ENCODE measurements around the gene C1orf226. TPM values are rescaled to one million over a fixed set of nuclear protein-coding genes. Genes with fewer than 3 reads are reported as not detected.

Gene C1orf226
- total and polyA plus RNA-seq, 2 donors = 0.14 to 1.1 TPM

DNA sequence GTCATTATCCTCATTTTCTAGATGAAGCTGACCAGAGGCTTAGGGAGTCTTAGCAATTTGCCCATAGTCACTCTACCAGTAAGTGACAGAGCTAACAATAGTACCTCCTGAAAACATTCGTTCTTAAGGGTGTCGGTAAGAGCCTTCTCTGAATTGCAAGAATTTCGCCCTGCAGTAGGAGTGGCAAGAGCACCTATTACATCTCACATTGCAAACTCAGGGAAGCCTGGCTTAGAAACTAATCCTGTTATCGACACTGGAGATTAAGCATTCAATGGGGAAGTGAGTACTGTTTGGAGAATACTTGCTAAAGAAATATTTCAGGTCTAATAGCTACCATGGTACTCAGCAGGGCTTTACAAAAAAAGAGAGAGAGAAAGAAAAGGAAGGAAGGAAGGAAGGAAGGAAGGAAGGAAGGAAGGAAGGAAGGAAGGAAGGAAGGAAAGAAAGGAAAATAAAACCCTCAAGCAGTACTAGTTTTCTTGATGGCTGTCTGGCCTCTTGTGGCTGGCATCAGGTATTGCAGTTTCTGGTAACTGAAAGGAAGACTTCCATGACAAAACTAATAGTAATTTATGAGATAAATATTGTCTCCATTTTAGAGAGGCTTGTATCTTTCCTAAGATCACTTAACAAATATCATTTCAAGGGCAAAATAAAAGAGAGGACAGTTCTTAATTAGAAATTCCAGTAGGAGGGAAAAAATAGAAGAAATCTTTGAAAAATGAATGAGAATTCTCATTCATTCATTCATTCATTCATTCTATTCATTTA lies 10.4 kb downstream of the C1orf226 start:
- Histone ChIP-seq H3K36me3 (ENCODE audit: control insufficient read depth in 2 of 2, insufficient read depth in 2 of 2, low read length in 1 of 2) (no peaks in the 10 kb centered on the region), H3K27ac (ENCODE audit: low read depth in 1 of 2, low read length in 1 of 2) (no peak overlapping the region), H3K9me3 (ENCODE audit: control insufficient read depth in 2 of 2, insufficient read depth in 1 of 2, low read length in 1 of 2) (no peaks in the 10 kb centered on the region), H3K4me1 (ENCODE audit: control insufficient read depth in 2 of 2, insufficient read depth in 2 of 2, low read length in 2 of 2) (peaks cover 7 to 11% of the 10 kb centered on the region in 2 donors), H3K27me3 (ENCODE audit: control insufficient read depth in 2 of 2, insufficient read depth in 1 of 2, low read length in 1 of 2) (no peaks in the 10 kb centered on the region), H3K4me3 (ENCODE audit: low read length in 2 of 2) (no peak overlapping the region)
- WGBS = 80% methylated on average over 4 of the region's 4 CpGs
- DNase-seq (ENCODE audit: low read depth in 6 of 9, low spot score in 9 of 9) = peak in 1 of 9 donors; percentile 22

DNA sequence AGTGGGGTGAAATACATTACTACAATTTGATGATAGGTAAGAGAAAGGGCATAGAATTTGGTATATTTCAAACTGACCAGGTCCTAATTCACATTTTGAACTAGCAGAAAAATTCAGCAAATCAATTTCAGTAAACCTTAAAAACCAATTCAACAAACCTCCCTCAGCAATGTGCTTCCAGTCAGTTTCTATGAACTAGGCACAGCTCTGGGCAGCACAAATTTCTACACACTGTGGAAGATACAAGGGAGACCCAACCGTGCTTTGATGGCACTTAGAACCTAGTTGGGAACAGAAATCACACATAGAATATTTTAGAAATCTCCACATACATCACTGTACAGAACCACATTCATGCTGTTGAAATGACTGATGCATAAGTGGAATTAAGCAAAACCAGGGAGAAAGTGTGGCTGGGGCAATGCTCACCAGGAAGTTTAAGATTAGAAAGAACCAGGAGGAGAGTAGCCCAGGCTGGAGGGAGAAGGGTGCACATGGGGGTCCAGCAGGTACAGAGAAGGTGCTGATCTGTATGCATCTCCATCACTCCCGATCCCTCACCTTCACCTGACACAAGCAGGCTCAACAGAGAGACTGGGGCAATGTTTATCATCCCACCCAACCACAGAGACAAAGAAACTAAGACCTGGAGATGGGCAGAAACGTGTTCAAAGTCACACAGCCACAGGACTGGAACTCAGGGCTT lies 14.8 kb downstream of the C1orf226 start:
- Histone ChIP-seq H3K4me3 (ENCODE audit: low read length in 2 of 2) (no peak overlapping the region), H3K27me3 (ENCODE audit: control insufficient read depth in 2 of 2, insufficient read depth in 1 of 2, low read length in 1 of 2) (no peaks in the 10 kb centered on the region), H3K9me3 (ENCODE audit: control insufficient read depth in 2 of 2, insufficient read depth in 1 of 2, low read length in 1 of 2) (no peaks in the 10 kb centered on the region), H3K27ac (ENCODE audit: low read depth in 1 of 2, low read length in 1 of 2) (no peak overlapping the region), H3K4me1 (ENCODE audit: control insufficient read depth in 2 of 2, insufficient read depth in 2 of 2, low read length in 2 of 2) (no peaks in the 10 kb centered on the region), H3K36me3 (ENCODE audit: control insufficient read depth in 2 of 2, insufficient read depth in 2 of 2, low read length in 1 of 2) (no peaks in the 10 kb centered on the region)
- no peak for DNase-seq (ENCODE audit: low read depth in 6 of 9, low spot score in 9 of 9)
- 87% methylated on average over 3 of the region's 3 CpGs for WGBS

DNA sequence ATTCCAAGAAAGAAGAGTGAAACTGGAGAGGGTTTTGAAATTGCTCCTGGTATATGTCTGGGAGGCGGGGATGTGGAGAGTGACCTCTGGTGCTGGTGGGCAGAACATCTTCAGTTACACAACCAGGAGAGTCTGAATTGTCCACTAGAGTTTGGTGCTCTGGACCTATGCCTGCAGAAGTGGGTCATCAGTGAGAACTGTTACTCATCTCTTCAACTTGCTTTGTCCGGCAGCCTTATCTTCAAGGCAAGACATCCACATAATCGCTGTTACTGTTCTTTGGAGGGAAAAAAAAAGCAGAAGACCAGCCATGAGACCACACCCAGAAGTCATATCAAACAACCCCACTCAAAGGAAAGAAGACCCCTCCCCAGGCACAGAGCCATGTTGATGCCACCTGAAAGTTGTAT lies 15.5 kb downstream of the C1orf226 start:
- Histone ChIP-seq H3K36me3 (ENCODE audit: control insufficient read depth in 2 of 2, insufficient read depth in 2 of 2, low read length in 1 of 2) (no peaks in the 10 kb centered on the region), H3K27ac (ENCODE audit: low read depth in 1 of 2, low read length in 1 of 2) (no peak overlapping the region), H3K9me3 (ENCODE audit: control insufficient read depth in 2 of 2, insufficient read depth in 1 of 2, low read length in 1 of 2) (no peaks in the 10 kb centered on the region), H3K27me3 (ENCODE audit: control insufficient read depth in 2 of 2, insufficient read depth in 1 of 2, low read length in 1 of 2) (no peaks in the 10 kb centered on the region), H3K4me3 (ENCODE audit: low read length in 2 of 2) (no peak overlapping the region), H3K4me1 (ENCODE audit: control insufficient read depth in 2 of 2, insufficient read depth in 2 of 2, low read length in 2 of 2) (no peaks in the 10 kb centered on the region)
- no peak for DNase-seq (ENCODE audit: low read depth in 6 of 9, low spot score in 9 of 9)
- WGBS = 94% methylated on average over 3 of the region's 3 CpGs

DNA sequence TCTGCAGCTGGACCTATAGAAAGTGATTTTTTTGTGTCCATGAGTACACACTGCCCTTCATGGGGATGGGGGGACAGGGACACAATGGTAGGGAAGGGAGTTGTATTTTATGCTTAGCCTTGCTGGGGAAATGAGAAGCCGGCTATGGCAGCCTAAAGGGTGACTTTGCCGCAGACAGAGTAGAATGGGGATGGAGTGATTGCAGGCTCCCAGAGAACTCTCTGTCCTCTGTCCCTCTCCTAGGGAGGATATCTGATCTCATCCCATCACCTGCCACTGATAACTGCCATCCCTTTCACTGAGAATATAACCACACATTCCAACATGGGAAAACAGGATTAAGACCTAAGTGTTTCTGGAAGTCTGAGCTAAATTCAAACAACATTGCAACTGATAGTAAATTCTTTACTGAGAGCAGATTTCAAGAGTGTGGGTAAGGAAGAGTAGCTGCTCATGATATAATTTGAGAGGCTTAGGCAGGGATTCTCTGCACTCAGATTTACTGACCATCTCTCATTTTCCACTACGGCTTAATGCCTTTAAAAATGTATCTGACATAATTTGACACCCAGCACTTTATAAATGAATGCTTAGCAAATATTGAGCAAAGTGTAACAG lies 16.5 kb downstream of the C1orf226 start:
- no peak for DNase-seq (ENCODE audit: low read depth in 6 of 9, low spot score in 9 of 9)
- Histone ChIP-seq H3K27ac (ENCODE audit: low read depth in 1 of 2, low read length in 1 of 2) (no peak overlapping the region), H3K9me3 (ENCODE audit: control insufficient read depth in 2 of 2, insufficient read depth in 1 of 2, low read length in 1 of 2) (no peaks in the 10 kb centered on the region), H3K4me1 (ENCODE audit: control insufficient read depth in 2 of 2, insufficient read depth in 2 of 2, low read length in 2 of 2) (no peaks in the 10 kb centered on the region), H3K36me3 (ENCODE audit: control insufficient read depth in 2 of 2, insufficient read depth in 2 of 2, low read length in 1 of 2) (no peaks in the 10 kb centered on the region), H3K27me3 (ENCODE audit: control insufficient read depth in 2 of 2, insufficient read depth in 1 of 2, low read length in 1 of 2) (no peaks in the 10 kb centered on the region), H3K4me3 (ENCODE audit: low read length in 2 of 2) (no peak overlapping the region)
- WGBS = 91% methylated on average over 3 of the region's 3 CpGs

DNA sequence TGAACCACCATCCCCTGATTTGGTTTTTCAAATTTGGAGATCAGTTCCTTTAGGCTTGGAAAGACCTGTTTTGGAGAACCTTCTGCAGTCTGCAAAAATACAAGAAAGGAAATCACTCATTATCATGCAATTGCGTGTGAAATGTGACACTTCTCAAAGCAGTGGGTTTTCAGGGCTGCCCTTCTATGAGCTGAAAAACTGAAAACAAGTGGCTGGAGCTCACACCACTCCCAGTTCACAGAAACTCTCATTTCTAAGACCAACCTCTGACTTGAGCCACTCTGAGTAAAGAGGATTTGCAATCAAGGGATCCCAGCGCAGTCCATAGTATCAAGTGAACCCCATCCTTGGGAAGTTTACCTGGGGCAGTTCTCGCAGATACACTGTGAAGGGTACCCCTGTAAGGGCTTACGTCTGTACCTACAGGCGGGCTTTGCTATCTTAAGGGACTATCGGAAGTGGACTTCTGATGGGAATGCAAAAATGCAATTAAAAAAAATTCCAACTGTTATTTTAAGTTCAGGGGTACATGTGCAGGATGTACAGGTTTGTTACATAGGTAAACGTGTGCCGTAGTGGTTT lies 17.6 kb downstream of the C1orf226 start:
- Histone ChIP-seq H3K4me3 (ENCODE audit: low read length in 2 of 2) (no peak overlapping the region), H3K27me3 (ENCODE audit: control insufficient read depth in 2 of 2, insufficient read depth in 1 of 2, low read length in 1 of 2) (no peaks in the 10 kb centered on the region), H3K4me1 (ENCODE audit: control insufficient read depth in 2 of 2, insufficient read depth in 2 of 2, low read length in 2 of 2) (no peaks in the 10 kb centered on the region), H3K9me3 (ENCODE audit: control insufficient read depth in 2 of 2, insufficient read depth in 1 of 2, low read length in 1 of 2) (no peaks in the 10 kb centered on the region), H3K27ac (ENCODE audit: low read depth in 1 of 2, low read length in 1 of 2) (no peak overlapping the region), H3K36me3 (ENCODE audit: control insufficient read depth in 2 of 2, insufficient read depth in 2 of 2, low read length in 1 of 2) (no peaks in the 10 kb centered on the region)
- no peak for DNase-seq (ENCODE audit: low read depth in 6 of 9, low spot score in 9 of 9)
- WGBS = 96% methylated on average over 8 of the region's 8 CpGs

DNA sequence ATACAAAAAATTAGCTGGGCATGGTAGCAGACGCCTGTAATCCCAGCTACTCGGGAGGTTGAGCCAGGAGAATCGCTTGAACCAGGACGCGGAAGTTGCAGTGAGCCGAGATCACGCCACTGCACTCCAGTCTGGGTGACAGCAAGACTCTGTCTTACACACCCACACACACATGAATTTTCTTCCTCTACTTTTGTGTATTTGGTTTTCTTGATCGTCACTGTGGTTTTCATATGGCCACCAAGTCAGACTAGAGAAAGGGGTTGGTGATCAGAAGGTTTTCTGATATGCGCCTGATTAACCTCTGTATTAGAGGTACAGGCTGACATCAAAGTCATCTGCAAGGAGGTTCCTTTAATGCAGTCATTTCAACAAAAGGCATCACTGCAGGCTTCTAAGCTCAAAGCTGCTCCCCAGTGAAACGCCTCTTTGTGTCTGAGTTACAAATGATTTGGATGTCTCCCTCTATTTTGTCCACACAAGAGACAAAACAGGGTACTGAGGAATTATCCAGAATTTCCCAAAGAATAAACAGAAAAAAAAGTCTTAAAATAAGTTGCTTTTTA lies 19.3 kb downstream of the C1orf226 start:
- no peak for DNase-seq (ENCODE audit: low read depth in 6 of 9, low spot score in 9 of 9)
- Histone ChIP-seq H3K27me3 (ENCODE audit: control insufficient read depth in 2 of 2, insufficient read depth in 1 of 2, low read length in 1 of 2) (no peaks in the 10 kb centered on the region), H3K27ac (ENCODE audit: low read depth in 1 of 2, low read length in 1 of 2) (no peak overlapping the region), H3K4me3 (ENCODE audit: low read length in 2 of 2) (no peak overlapping the region), H3K9me3 (ENCODE audit: control insufficient read depth in 2 of 2, insufficient read depth in 1 of 2, low read length in 1 of 2) (no peaks in the 10 kb centered on the region), H3K36me3 (ENCODE audit: control insufficient read depth in 2 of 2, insufficient read depth in 2 of 2, low read length in 1 of 2) (no peaks in the 10 kb centered on the region), H3K4me1 (ENCODE audit: control insufficient read depth in 2 of 2, insufficient read depth in 2 of 2, low read length in 2 of 2) (no peaks in the 10 kb centered on the region)
- WGBS = 95% methylated on average over 10 of the region's 10 CpGs

DNA sequence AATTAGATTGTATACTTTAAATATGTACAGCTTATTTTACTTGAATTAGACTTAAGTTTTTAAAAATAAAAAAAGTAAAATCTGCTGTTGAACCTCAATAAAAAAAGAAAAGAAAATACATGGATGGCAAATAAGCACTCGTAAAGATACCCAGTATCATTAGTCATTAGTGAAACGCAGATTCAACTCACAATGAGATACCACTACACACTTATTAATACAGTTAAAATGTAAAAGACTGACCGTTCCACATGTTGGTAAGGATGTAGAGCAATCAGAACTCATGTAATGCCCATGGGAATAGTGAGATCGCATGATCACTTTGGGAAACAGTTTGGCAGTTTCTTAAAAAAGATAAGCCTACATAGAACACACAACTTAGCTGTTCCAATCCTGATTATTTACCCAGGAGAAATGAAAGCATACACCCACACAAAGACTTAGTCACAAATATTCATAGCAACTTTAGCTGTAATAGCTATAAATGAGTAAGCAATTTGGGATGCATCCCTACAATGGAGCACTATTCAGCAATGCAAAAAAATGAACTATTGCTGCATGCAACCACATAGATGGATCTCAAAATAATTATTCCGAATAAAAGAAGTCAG lies 23.1 kb downstream of the C1orf226 start:
- 86% methylated on average over 5 of the region's 5 CpGs for WGBS
- no peak overlapping the region for H3K27ac ChIP-seq (ENCODE audit: low read depth in 1 of 2, low read length in 1 of 2)

DNA sequence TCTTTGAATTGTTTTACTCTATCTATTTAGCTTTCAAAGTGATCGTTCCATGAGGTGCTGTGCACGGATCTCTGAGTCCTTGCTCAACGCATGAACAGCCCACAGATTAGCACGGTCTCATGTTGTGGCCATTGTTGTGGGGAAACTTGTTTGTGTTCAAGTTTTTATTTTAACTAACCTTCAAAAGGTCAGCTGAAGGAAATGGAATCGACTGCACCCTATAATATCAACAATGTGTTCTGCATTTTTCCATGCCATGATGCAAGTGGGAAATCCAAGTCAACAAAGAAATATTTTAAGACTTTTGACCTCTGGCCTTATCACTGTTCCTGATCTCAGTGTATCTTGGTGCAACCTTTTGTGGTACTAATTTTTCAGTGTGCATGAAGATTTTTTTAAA lies 24.3 kb downstream of the C1orf226 start:
- WGBS = 82% methylated on average over 5 of the region's 5 CpGs
- no peak overlapping the region for H3K4me3 ChIP-seq (ENCODE audit: low read length in 2 of 2)
- no peaks in the 10 kb centered on the region for H3K36me3 ChIP-seq (ENCODE audit: control insufficient read depth in 2 of 2, insufficient read depth in 2 of 2, low read length in 1 of 2)
- no peaks in the 10 kb centered on the region for H3K27me3 ChIP-seq (ENCODE audit: control insufficient read depth in 2 of 2, insufficient read depth in 1 of 2, low read length in 1 of 2)
- H3K9me3 ChIP-seq (ENCODE audit: control insufficient read depth in 2 of 2, insufficient read depth in 1 of 2, low read length in 1 of 2) = no peaks in the 10 kb centered on the region
- no peaks in the 10 kb centered on the region for H3K4me1 ChIP-seq (ENCODE audit: control insufficient read depth in 2 of 2, insufficient read depth in 2 of 2, low read length in 2 of 2)
- DNase-seq (ENCODE audit: low read depth in 6 of 9, low spot score in 9 of 9) = no peak
- H3K27ac ChIP-seq (ENCODE audit: low read depth in 1 of 2, low read length in 1 of 2) = no peak overlapping the region

More for the DNA sequence above, 23.1 kb downstream of the C1orf226 start:
- H3K4me3 ChIP-seq (ENCODE audit: low read length in 2 of 2) = no peak overlapping the region
- H3K27me3 ChIP-seq (ENCODE audit: control insufficient read depth in 2 of 2, insufficient read depth in 1 of 2, low read length in 1 of 2) = no peaks in the 10 kb centered on the region
- no peaks in the 10 kb centered on the region for H3K4me1 ChIP-seq (ENCODE audit: control insufficient read depth in 2 of 2, insufficient read depth in 2 of 2, low read length in 2 of 2)
- H3K9me3 ChIP-seq (ENCODE audit: control insufficient read depth in 2 of 2, insufficient read depth in 1 of 2, low read length in 1 of 2) = no peaks in the 10 kb centered on the region
- DNase-seq (ENCODE audit: low read depth in 6 of 9, low spot score in 9 of 9) = no peak
- no peaks in the 10 kb centered on the region for H3K36me3 ChIP-seq (ENCODE audit: control insufficient read depth in 2 of 2, insufficient read depth in 2 of 2, low read length in 1 of 2)

Measured in thymus (tissue), 11 donors.